GM21360 (cell line): ENCODE results near the gene ITPR2.
"Not testable (repeated sequence)": the region's sequence is repeated elsewhere in the genome, so short reads cannot be mapped to it uniquely, and the experiment has no call there.

Experiments
- ATAC-seq: cut with Tn5 transposase; IDR thresholded peaks from one replicate; pipeline ENCODE4 v1.9.1; 2021; ENCODE audit warnings: mild to moderate bottlenecking, moderate library complexity; ENCODE audit not compliant: unreplicated experiment

ITPR2 gene

GRCh38 chr12:26767116-26767515, 65.9 kb downstream of the ITPR2 start:
- ATAC-seq, result no peak

- ATAC-seq, result no peak
Observed at GRCh38 chr12:26762186-26762585, 70.8 kb downstream of the ITPR2 start.

DNA sequence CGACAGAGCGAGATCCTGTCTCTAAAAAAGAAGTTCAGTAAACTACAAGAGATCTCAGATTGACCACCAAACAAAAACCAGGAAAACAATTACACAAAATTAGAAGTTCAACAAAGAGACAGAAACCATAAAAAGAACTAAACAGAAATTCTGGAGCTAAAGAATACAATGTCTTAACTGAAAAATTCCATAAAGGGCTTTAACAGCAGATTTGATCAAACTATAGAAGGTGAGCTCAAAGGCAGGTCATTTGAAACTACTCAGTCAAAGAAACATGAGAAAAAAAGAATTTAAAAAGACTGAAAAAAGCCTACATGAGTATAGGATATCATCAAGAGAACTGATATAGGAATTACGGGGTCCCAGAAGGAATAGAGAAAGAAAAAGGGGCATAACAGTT, 71.2 kb downstream of the ITPR2 start:
- ATAC-seq, result no peak

DNA sequence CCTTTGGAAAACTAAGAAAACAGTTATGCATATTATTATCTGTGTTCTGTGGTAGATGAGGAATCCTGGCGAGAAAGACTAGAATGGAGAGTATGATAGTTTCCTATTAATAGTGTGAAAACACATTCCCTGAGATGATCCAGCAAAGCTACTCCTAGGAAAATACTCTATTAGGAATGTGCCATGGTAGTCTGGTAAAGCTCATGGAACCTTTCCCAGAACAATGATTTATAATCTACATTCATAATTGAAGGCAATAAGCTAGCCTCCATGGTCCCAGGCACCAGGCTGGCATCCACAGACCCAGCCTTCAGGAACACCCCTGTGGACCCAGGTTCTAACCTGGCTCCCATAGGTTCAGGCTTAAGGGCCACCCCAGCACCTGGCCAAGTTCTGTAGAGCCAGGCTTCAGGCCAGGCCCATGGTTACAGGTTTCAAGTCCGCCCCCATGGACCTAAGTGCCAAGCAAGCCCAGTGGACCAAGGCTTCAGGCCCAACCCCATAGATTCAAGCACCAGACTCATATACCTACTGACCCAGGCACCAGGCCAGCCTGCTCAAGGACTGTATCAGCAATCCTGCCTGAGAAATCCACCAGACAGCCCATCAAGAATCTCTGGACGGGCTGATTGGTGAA, 72.2 kb downstream of the ITPR2 start:
- no peak for ATAC-seq

DNA sequence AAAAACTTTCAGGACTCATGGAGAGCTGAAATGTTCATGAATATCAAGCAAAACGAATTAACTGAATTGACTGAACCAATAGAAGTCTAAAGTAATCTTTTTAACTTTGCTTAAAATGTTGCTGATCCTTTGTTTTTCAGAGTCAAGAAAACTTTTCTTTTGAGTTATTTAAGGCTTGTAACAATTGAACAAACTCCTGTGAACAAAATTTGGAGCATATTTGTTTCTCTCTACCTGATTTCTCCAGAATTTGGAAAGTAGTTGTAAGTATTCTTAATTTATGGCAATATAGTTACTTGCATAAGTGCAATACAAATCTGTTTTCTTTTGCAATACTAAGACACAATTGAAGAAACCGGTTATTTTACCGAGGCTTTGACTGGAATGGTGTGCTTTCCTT, 77.6 kb downstream of the ITPR2 start:
- ATAC-seq, result not testable (repeated sequence)

DNA sequence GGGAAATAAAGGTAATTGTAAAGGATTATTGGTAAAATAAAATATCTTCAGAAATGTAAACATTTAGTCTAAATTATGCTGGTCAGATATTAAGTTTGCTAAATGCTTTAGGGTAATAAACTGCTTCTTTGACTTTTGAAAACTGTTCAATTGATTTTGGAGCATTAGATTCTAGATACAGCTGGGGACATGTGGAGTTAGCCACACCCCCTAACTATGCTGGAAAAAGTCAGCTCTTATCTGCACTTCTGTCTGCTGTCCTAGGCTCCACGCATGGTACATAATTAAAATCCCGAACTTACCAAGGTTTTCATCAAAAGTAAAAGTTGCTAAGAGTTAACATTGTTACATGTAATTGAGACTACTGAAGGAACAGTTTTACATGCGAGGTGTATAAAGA, 78.8 kb downstream of the ITPR2 start:
- no peak for ATAC-seq

GRCh38 chr12:26751179-26751578, 81.8 kb downstream of the ITPR2 start:
- ATAC-seq, result no peak

GRCh38 chr12:26750531-26751175, 82.3 kb downstream of the ITPR2 start:
- ATAC-seq, result peak; percentile 21

DNA sequence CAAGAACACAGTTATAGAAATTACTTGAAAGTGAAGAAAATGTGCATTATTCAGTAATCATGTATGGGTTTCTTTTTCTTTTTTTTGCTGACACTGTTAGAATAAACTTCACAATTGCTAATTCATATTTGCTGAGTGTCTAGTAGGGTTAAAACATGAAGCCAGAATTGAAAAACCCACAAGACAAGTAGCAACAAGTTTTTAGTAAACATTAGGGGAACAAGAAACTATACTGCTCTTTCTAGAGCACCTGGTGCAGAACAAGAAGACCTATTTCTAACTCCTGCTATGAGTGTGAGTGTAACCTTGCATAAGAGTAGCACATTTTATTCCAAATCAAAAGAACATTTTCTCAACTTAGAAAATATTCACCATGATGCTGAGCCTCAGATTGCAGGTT, 83.2 kb downstream of the ITPR2 start:
- ATAC-seq, result peak; percentile 81

- ATAC-seq, result peak; percentile 43
Observed at GRCh38 chr12:26748741-26749431, 84.1 kb downstream of the ITPR2 start.

GRCh38 chr12:26748412-26748740, 84.6 kb downstream of the ITPR2 start:
- peak; percentile 5 for ATAC-seq

GRCh38 chr12:26746121-26746714, 86.8 kb downstream of the ITPR2 start:
- no peak for ATAC-seq

GRCh38 chr12:26744697-26745440, 88.1 kb downstream of the ITPR2 start:
- ATAC-seq, result no peak

GRCh38 chr12:26744042-26744626, 88.9 kb downstream of the ITPR2 start:
- no peak for ATAC-seq

- no peak for ATAC-seq
Observed at GRCh38 chr12:26741584-26742227, 91.3 kb downstream of the ITPR2 start.

DNA sequence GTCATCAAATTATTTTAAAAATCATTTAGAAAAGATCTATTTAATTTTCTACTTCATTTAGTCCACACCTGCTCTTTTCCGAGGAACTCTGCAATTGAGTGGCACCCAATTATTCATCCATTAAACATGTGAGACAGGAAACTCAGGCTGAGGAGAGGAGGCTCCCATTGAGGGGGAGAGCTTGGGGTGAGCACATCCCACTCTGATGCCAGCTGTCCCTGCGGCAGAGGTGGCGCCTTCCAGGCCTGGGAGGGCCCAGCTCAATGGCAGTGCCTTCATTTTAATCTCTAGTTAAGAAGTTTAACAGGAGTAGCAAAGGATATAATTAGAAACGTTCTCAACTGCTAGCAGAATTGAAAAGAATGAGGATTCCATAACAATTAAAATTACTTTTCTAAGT, 92.0 kb downstream of the ITPR2 start:
- ATAC-seq, result no peak

DNA sequence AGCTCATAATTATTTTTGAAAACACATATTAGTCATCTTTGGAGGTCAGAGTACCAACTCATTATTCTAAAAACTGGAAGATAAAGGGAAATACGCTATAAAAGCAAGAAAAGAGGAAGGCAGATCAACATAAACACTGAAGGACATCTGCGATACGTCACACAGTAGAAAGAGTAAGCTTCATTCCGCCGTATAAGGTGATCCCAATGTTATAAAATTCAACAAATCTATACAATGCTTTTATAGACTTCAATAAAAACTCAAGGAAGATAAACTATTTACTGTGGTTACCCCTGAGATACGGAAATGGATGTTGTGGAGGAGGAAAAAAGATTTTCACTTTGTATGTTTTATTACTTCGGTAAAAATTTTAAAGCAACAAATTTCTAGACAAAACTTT, 92.6 kb downstream of the ITPR2 start:
- no peak for ATAC-seq

- ATAC-seq, result no peak
Observed at GRCh38 chr12:26737487-26738030, 95.4 kb downstream of the ITPR2 start.

- ATAC-seq, result no peak
Observed at GRCh38 chr12:26736563-26737486, 96.2 kb downstream of the ITPR2 start.
